ENCODE data around the gene S100A14.

S100A14 gene

GRCh38 chr1:153635872-153636271 is 19.7 kb upstream of the S100A14 start:
- H3K36me3 ChIP-seq (ENCODE audit: control insufficient read depth, insufficient read depth, low read length), result peaks cover 27% of the 10 kb centered on the region
- no peak overlapping the region for H3K27ac ChIP-seq (ENCODE audit: low read depth, low read length)
- no peaks in the 10 kb centered on the region for H3K27me3 ChIP-seq (ENCODE audit: control insufficient read depth, insufficient read depth, low read length)
- H3K4me3 ChIP-seq (ENCODE audit: low read length), result no peak overlapping the region
- H3K9ac ChIP-seq (ENCODE audit: low read length), result no peak overlapping the region
- H3K4me1 ChIP-seq (ENCODE audit: control insufficient read depth, insufficient read depth, low read length), result peaks cover 12% of the 10 kb centered on the region

DNA sequence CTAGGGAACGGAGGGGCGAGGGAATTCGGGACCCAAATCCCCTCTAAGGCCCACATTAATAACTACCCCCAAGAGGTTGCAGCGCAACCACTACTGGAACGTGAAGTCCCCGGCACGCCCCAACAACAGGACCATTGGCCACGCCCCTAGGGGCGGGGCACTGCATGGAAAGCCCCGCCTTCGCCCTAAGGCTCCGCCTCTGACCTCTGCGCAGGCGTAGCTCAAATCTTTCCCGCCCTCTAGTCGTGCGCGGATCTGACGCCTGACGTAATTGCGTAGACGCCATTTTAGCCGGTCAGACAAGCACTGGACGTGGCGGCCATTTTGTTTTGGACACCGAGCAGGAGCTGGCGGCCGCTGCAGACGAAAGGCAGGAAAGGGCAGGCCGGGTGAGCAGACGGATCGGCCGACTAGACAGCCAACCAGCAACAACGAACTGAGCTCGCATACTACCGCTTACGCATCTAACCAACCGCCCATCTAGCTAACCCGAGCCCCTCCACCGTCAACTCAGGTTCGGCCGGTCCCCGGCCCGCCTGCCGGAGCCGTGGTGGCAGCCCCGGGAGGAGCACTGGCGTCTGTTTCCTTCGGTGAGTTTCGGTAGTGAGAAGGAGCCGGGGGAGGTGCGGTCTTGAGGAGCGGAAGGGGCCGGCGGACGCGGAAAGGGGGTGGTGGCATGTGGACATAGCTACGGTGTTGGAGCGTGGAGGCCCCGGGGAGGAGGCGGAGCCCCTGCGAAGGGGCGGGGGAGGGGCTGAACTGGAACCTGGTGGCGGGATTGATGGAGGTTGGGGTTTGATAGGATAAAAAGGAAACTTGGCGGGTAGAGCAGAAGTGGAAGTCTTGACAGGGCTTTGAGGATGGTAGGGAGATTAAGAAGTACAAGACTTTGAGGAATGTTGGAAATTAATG is 17.9 kb upstream of the S100A14 start, which contains the start of gene CHTOP:
Gene CHTOP, plus strand, starts transcription at position 313 of the 912 bp plus-strand sequence. CDS start 2,523 bp downstream, outside the sequence.
- Histone ChIP-seq H3K27me3 (ENCODE audit: control insufficient read depth, insufficient read depth, low read length) (no peaks in the 10 kb centered on the region), H3K4me1 (ENCODE audit: control insufficient read depth, insufficient read depth, low read length) (peaks cover 12% of the 10 kb centered on the region), H3K9ac (ENCODE audit: low read length) (peak within 1 kb of the TSS; percentile 98), H3K27ac (ENCODE audit: low read depth, low read length) (peak within 1 kb of the TSS; percentile 100), H3K36me3 (ENCODE audit: control insufficient read depth, insufficient read depth, low read length) (peaks cover 17% of the 10 kb centered on the region), H3K4me3 (ENCODE audit: low read length) (peak within 1 kb of the TSS; percentile 95)

- Histone ChIP-seq H3K9ac (ENCODE audit: low read length) (peak overlapping the region; percentile 8), H3K27me3 (ENCODE audit: control insufficient read depth, insufficient read depth, low read length) (no peaks in the 10 kb centered on the region), H3K4me1 (ENCODE audit: control insufficient read depth, insufficient read depth, low read length) (peaks cover 12% of the 10 kb centered on the region), H3K4me3 (ENCODE audit: low read length) (peak overlapping the region; percentile 61), H3K36me3 (ENCODE audit: control insufficient read depth, insufficient read depth, low read length) (peaks cover 13% of the 10 kb centered on the region), H3K27ac (ENCODE audit: low read depth, low read length) (peak overlapping the region; percentile 100)
These were observed 17.1 kb upstream of the S100A14 start for GRCh38 chr1:153633161-153633753.

GRCh38 chr1:153631047-153632022 is 15.2 kb upstream of the S100A14 start:
- no peak overlapping the region for H3K27ac ChIP-seq (ENCODE audit: low read depth, low read length)
- no peaks in the 10 kb centered on the region for H3K27me3 ChIP-seq (ENCODE audit: control insufficient read depth, insufficient read depth, low read length)
- peaks cover 14% of the 10 kb centered on the region for H3K4me1 ChIP-seq (ENCODE audit: control insufficient read depth, insufficient read depth, low read length)
- H3K9ac ChIP-seq (ENCODE audit: low read length), result no peak overlapping the region
- no peak overlapping the region for H3K4me3 ChIP-seq (ENCODE audit: low read length)
- no peaks in the 10 kb centered on the region for H3K36me3 ChIP-seq (ENCODE audit: control insufficient read depth, insufficient read depth, low read length)

DNA sequence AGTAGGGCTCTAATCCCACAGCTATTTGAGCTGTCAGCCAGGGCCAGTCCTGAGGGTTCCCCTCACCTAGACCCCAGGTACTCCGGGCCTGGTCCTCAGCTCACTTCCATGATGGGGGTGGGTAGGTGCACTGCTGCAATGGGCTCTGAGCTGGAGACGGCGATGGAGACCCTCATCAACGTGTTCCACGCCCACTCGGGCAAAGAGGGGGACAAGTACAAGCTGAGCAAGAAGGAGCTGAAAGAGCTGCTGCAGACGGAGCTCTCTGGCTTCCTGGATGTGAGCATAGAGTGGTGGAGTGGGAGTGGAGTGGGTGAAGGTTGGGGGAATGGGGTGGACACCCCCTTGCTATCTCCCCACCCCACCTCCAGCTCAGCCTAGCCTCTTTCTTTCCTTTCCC is 14.3 kb upstream of the S100A14 start:
- Histone ChIP-seq H3K4me3 (ENCODE audit: low read length) (no peak overlapping the region), H3K27ac (ENCODE audit: low read depth, low read length) (no peak overlapping the region), H3K4me1 (ENCODE audit: control insufficient read depth, insufficient read depth, low read length) (peaks cover 17% of the 10 kb centered on the region), H3K36me3 (ENCODE audit: control insufficient read depth, insufficient read depth, low read length) (no peaks in the 10 kb centered on the region), H3K9ac (ENCODE audit: low read length) (no peak overlapping the region), H3K27me3 (ENCODE audit: control insufficient read depth, insufficient read depth, low read length) (no peaks in the 10 kb centered on the region)

DNA sequence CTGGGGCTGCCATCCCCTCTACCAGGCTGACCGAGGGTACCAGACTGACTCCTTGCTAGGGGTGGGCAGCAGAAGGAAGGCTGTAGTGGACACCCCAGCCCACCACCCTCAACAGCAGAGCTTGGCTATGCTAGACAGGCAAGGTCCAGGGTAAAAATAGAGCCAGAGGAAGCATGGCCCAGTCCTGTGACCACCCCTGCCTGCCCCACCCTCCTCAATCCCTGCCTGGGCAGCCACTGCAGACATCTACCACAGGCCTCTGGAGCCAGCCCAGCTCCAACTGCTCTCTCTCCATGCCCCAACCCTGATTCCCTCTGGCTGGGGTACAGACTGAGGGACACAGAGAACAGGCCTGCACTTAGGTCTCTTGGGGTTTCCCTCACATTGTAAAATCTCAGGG is 13.8 kb upstream of the S100A14 start:
- no peak overlapping the region for H3K27ac ChIP-seq (ENCODE audit: low read depth, low read length)
- H3K4me3 ChIP-seq (ENCODE audit: low read length), result no peak overlapping the region
- H3K27me3 ChIP-seq (ENCODE audit: control insufficient read depth, insufficient read depth, low read length), result no peaks in the 10 kb centered on the region
- no peak overlapping the region for H3K9ac ChIP-seq (ENCODE audit: low read length)
- H3K36me3 ChIP-seq (ENCODE audit: control insufficient read depth, insufficient read depth, low read length), result no peaks in the 10 kb centered on the region
- peaks cover 21% of the 10 kb centered on the region for H3K4me1 ChIP-seq (ENCODE audit: control insufficient read depth, insufficient read depth, low read length)

- Histone ChIP-seq H3K27ac (ENCODE audit: low read depth, low read length) (no peak overlapping the region), H3K27me3 (ENCODE audit: control insufficient read depth, insufficient read depth, low read length) (no peaks in the 10 kb centered on the region), H3K4me1 (ENCODE audit: control insufficient read depth, insufficient read depth, low read length) (peaks cover 24% of the 10 kb centered on the region), H3K9ac (ENCODE audit: low read length) (no peak overlapping the region), H3K36me3 (ENCODE audit: control insufficient read depth, insufficient read depth, low read length) (no peaks in the 10 kb centered on the region), H3K4me3 (ENCODE audit: low read length) (no peak overlapping the region)
These were observed 13.2 kb upstream of the S100A14 start for GRCh38 chr1:153629343-153629665.

- Histone ChIP-seq H3K27ac (ENCODE audit: low read depth, low read length) (peak overlapping the region; percentile 94), H3K4me3 (ENCODE audit: low read length) (no peak overlapping the region)
These were observed 12.7 kb upstream of the S100A14 start for GRCh38 chr1:153628638-153629342.

GRCh38 chr1:153627715-153628626 is 11.8 kb upstream of the S100A14 start, which contains the start of gene S100A1:
TSS of gene S100A1 (plus strand) at chr1:153628434. CDS start at chr1:153630522, 2,088 bp downstream.
- no peaks in the 10 kb centered on the region for H3K36me3 ChIP-seq (ENCODE audit: control insufficient read depth, insufficient read depth, low read length)
- H3K27me3 ChIP-seq (ENCODE audit: control insufficient read depth, insufficient read depth, low read length), result no peaks in the 10 kb centered on the region
- H3K4me1 ChIP-seq (ENCODE audit: control insufficient read depth, insufficient read depth, low read length), result peaks cover 20% of the 10 kb centered on the region
- H3K4me3 ChIP-seq (ENCODE audit: low read length), result peak within 1 kb of the TSS; percentile 78
- peak within 1 kb of the TSS; percentile 64 for H3K9ac ChIP-seq (ENCODE audit: low read length)
- peak within 1 kb of the TSS; percentile 94 for H3K27ac ChIP-seq (ENCODE audit: low read depth, low read length)

More at GRCh38 chr1:153628638-153629342, 12.7 kb upstream of the S100A14 start:
- H3K4me1 ChIP-seq (ENCODE audit: control insufficient read depth, insufficient read depth, low read length), result peaks cover 26% of the 10 kb centered on the region
- no peak overlapping the region for H3K9ac ChIP-seq (ENCODE audit: low read length)
- no peaks in the 10 kb centered on the region for H3K36me3 ChIP-seq (ENCODE audit: control insufficient read depth, insufficient read depth, low read length)
- H3K27me3 ChIP-seq (ENCODE audit: control insufficient read depth, insufficient read depth, low read length), result no peaks in the 10 kb centered on the region

- Histone ChIP-seq H3K27ac (ENCODE audit: low read depth, low read length) (peak within 1 kb of the TSS; percentile 94), H3K36me3 (ENCODE audit: control insufficient read depth, insufficient read depth, low read length) (no peaks in the 10 kb centered on the region), H3K27me3 (ENCODE audit: control insufficient read depth, insufficient read depth, low read length) (no peaks in the 10 kb centered on the region), H3K4me3 (ENCODE audit: low read length) (peak within 1 kb of the TSS; percentile 78), H3K4me1 (ENCODE audit: control insufficient read depth, insufficient read depth, low read length) (peaks cover 20% of the 10 kb centered on the region), H3K9ac (ENCODE audit: low read length) (peak within 1 kb of the TSS; percentile 64)
These were observed 11.0 kb upstream of the S100A14 start, which contains the start of gene S100A13 for GRCh38 chr1:153626904-153627714. TSS of gene S100A13 (minus strand) at chr1:153627505. CDS start at chr1:153626472, 1,033 bp downstream.

Measured in rectal smooth muscle tissue (tissue), 1 donor.